ENCODE data around the gene ATP5ME. TPM values are rescaled to one million over a fixed set of nuclear protein-coding genes. Genes with fewer than 3 reads are reported as not detected.

The ATP5ME gene
- total RNA-seq, 1 experiment from 2014 or later: 87.6 TPM

GRCh38 chr4:628821-629635 lies 45.0 kb downstream of the ATP5ME start:
- Histone ChIP-seq H3K4me1 (replicated peaks) (no peaks in the 10 kb centered on the region), H3K36me3 (no peaks in the 10 kb centered on the region), H3K4me3 (no peak overlapping the region), H3K27ac (no peak overlapping the region), H3K9me3 (replicated peaks) (no peaks in the 10 kb centered on the region), H3K27me3 (replicated peaks) (no peaks in the 10 kb centered on the region)
- no peak for DNase-seq (ENCODE audit: low read depth in 1 of 2, low spot score in 2 of 2)

- no peak overlapping the region for H3K4me3 ChIP-seq
- no peaks in the 10 kb centered on the region for H3K36me3 ChIP-seq
- H3K27ac ChIP-seq: no peak overlapping the region
- DNase-seq (ENCODE audit: low read depth in 1 of 2, low spot score in 2 of 2): no peak
- H3K9me3 ChIP-seq (replicated peaks): no peaks in the 10 kb centered on the region
- no peaks in the 10 kb centered on the region for H3K27me3 ChIP-seq (replicated peaks)
- H3K4me1 ChIP-seq (replicated peaks): no peaks in the 10 kb centered on the region
Measured at GRCh38 chr4:628311-628741, 45.8 kb downstream of the ATP5ME start.

- Histone ChIP-seq H3K36me3 (no peaks in the 10 kb centered on the region), H3K4me3 (no peak overlapping the region), H3K27me3 (replicated peaks) (no peaks in the 10 kb centered on the region), H3K9me3 (replicated peaks) (no peaks in the 10 kb centered on the region), H3K4me1 (replicated peaks) (no peaks in the 10 kb centered on the region), H3K27ac (no peak overlapping the region)
- DNase-seq (ENCODE audit: low read depth in 1 of 2, low spot score in 2 of 2): no peak
Measured at GRCh38 chr4:627347-628125, 46.5 kb downstream of the ATP5ME start.

GRCh38 chr4:626201-627091 lies 47.6 kb downstream of the ATP5ME start:
- Histone ChIP-seq H3K27ac (no peak overlapping the region), H3K36me3 (no peaks in the 10 kb centered on the region), H3K27me3 (replicated peaks) (no peaks in the 10 kb centered on the region), H3K4me3 (no peak overlapping the region), H3K9me3 (replicated peaks) (no peaks in the 10 kb centered on the region), H3K4me1 (replicated peaks) (no peaks in the 10 kb centered on the region)
- no peak for DNase-seq (ENCODE audit: low read depth in 1 of 2, low spot score in 2 of 2)

- Histone ChIP-seq H3K4me3 (no peak overlapping the region), H3K9me3 (replicated peaks) (no peaks in the 10 kb centered on the region), H3K36me3 (no peaks in the 10 kb centered on the region), H3K4me1 (replicated peaks) (no peaks in the 10 kb centered on the region), H3K27ac (no peak overlapping the region), H3K27me3 (replicated peaks) (no peaks in the 10 kb centered on the region)
- no peak for DNase-seq (ENCODE audit: low read depth in 1 of 2, low spot score in 2 of 2)
Measured at GRCh38 chr4:625631-626161, 48.4 kb downstream of the ATP5ME start.

GRCh38 chr4:624705-625590 lies 49.1 kb downstream of the ATP5ME start, which contains the start of gene PDE6B:
Gene PDE6B (plus strand): TSS chr4:625573. CDS start chr4:625627, 54 bp downstream.
- Histone ChIP-seq H3K4me1 (replicated peaks) (no peaks in the 10 kb centered on the region), H3K36me3 (no peaks in the 10 kb centered on the region), H3K9me3 (replicated peaks) (no peaks in the 10 kb centered on the region), H3K27me3 (replicated peaks) (no peaks in the 10 kb centered on the region), H3K4me3 (no peak within 1 kb of the TSS), H3K27ac (no peak within 1 kb of the TSS)
- DNase-seq (ENCODE audit: low read depth in 1 of 2, low spot score in 2 of 2): no peak

DNA sequence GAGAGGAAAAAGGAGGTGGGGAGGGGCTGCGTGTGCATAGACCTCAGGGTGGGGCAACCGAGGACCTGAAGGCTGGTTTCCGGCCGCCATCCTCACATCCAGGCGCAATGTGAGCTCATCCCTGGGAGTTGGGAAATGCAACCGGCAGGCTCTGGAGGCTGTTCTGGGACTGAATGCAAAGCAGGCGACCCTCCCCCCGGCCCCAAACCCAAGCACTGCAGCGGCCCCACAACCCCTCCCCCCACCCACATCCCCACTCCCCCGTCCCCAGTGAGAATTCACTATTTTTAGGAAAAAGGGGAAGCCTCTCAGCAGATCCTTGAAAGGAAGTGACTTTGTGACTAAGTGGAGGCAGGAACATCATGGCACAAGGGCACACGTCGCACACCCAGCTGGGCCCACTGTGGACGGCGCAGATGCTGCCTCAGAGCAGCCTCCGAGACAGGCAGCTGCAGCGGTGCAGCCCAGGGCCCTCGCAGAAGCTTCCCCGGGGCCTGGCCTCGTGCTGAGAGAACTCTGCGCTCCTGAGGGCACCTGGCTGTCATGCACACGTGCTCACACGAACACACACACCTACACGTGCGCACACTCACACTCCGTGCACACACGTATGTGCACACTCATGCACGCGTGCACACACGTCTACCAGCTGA lies 50.0 kb downstream of the ATP5ME start:
- Histone ChIP-seq H3K36me3 (no peaks in the 10 kb centered on the region), H3K4me3 (no peak overlapping the region), H3K27me3 (replicated peaks) (no peaks in the 10 kb centered on the region), H3K4me1 (replicated peaks) (no peaks in the 10 kb centered on the region), H3K27ac (no peak overlapping the region), H3K9me3 (replicated peaks) (no peaks in the 10 kb centered on the region)
- no peak for DNase-seq (ENCODE audit: low read depth in 1 of 2, low spot score in 2 of 2)

DNA sequence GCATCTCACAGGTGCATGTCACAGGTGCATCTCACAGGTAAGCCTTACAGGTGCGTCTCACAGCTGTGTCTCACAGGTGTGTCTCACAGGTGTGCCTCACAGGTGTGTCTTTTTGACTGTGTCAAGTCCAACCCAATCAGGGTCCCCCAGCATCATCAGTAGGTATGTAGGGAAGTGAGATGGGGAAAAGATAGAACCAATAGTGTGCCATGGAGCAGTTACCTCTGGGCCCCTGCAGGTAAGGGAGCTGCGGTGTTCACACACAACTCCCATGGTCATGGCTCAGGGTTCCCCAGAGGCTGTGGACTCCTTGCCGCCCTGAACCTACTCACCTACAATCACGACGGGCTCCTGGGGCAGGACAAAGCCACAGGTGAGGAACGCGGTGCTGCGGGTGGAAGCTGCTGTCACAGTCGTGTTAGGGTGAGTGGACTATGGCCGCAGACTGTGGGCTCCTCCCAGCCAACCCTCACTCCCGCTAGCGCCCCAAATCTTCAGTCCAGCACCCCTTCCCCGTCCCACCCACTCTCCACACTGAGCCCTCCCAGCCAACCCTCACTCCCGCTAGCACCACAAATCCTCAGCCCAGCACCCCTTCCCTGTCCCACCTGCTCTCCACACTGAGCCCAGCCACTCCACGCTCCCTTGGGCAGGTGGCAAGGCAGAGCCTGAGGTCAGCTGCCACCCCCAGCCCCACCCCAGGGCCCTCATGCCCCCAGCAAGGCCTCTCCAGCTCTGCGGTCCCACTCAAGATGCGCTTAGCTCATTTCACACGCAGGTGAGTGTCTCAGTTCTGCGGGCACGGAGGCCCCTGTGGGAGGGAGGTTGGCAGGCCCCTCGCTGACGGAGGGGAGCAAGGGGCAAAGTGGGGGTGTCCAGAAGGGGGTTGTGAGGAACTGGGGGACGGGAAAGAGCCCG lies 50.8 kb downstream of the ATP5ME start:
- Histone ChIP-seq H3K9me3 (replicated peaks) (no peaks in the 10 kb centered on the region), H3K4me3 (no peak overlapping the region), H3K27me3 (replicated peaks) (no peaks in the 10 kb centered on the region), H3K36me3 (no peaks in the 10 kb centered on the region), H3K27ac (no peak overlapping the region), H3K4me1 (replicated peaks) (no peaks in the 10 kb centered on the region)
- DNase-seq (ENCODE audit: low read depth in 1 of 2, low spot score in 2 of 2): no peak

Other genes starting within 250 kb of the ATP5ME start
- 2.4 and 3.6 TPM in 2 replicates for gene ZNF721, start 175.1 kb downstream of the ATP5ME start, total RNA-seq (2014; rRNA removed; shearing (Covaris generic))
- 19.3 and 22.2 TPM in 2 replicates for gene PIGG, start 175.1 kb downstream of the ATP5ME start, total RNA-seq (2014; rRNA removed; shearing (Covaris generic))
- not detected in 2 replicates for gene TMEM271, start 98.0 kb downstream of the ATP5ME start, total RNA-seq (2014; rRNA removed; shearing (Covaris generic))
- gene PDE6B, start 48.7 kb downstream of the ATP5ME start, total RNA-seq (2014; rRNA removed; shearing (Covaris generic)): not detected in 2 replicates
- gene MYL5, start 266 bp upstream of the ATP5ME start, total RNA-seq (2014; rRNA removed; shearing (Covaris generic)): 1.2 and 3.2 TPM in 2 replicates
- not detected in 2 replicates for gene SLC49A3, start 14.9 kb upstream of the ATP5ME start, total RNA-seq (2014; rRNA removed; shearing (Covaris generic))
- gene PCGF3, start 31.6 kb upstream of the ATP5ME start, total RNA-seq (2014; rRNA removed; shearing (Covaris generic)): 24.8 and 26.1 TPM in 2 replicates
- not detected in 2 replicates for gene CPLX1, start 151.9 kb upstream of the ATP5ME start, total RNA-seq (2014; rRNA removed; shearing (Covaris generic))

All from SJSA1 (cell line).